Smooth muscle cell (in vitro differentiated cells): ENCODE results near the gene PAK2. TPM values are rescaled to one million over a fixed set of nuclear protein-coding genes. Genes with fewer than 3 reads are reported as not detected.

ENCODE experiments used
- DNase-seq: peaks from one replicate; lab custom pipeline; 2025; ENCODE audit not compliant: unreplicated experiment; lab: John Stamatoyannopoulos, UW
- H2AFZ ChIP-seq: fragments of 200-600 bp; sonication (generic); 2 replicates; pipeline ENCODE4 v1.6.0; 2016; ENCODE audit warnings: antibody characterized with exemption, low read depth, mild to moderate bottlenecking
- H3F3A ChIP-seq: fragments of 200-600 bp; sonication (generic); 2 replicates; pipeline ENCODE4 v1.6.0; 2017; ENCODE audit warnings: antibody characterized with exemption, low read depth
- H3K27ac ChIP-seq: fragments of 200-600 bp; sonication (generic); 2 replicates; pipeline ENCODE4 v1.5.1; 2016; ENCODE audit warnings: low read depth, mild to moderate bottlenecking
- H3K27me3 ChIP-seq: fragments of 200-600 bp; sonication (generic); 2 replicates; pipeline ENCODE4 v1.6.1; 2016; ENCODE audit warnings: low read depth, mild to moderate bottlenecking
- H3K36me3 ChIP-seq: fragments of 200-600 bp; sonication (generic); 2 replicates; pipeline ENCODE4 v1.5.1; 2016; ENCODE audit warnings: low read depth
- H3K4me1 ChIP-seq: fragments of 200-600 bp; sonication (generic); 2 replicates; pipeline ENCODE4 v1.5.1; 2016; ENCODE audit warnings: low read depth
- H3K4me2 ChIP-seq: fragments of 200-600 bp; sonication (generic); 2 replicates; pipeline ENCODE4 v1.6.0; 2016; ENCODE audit warnings: mild to moderate bottlenecking
- H3K4me3 ChIP-seq: fragments of 200-600 bp; sonication (generic); 2 replicates; pipeline ENCODE4 v1.5.1; 2016; ENCODE audit warnings: mild to moderate bottlenecking
- H3K79me2 ChIP-seq: fragments of 200-600 bp; sonication (generic); 2 replicates; pipeline ENCODE4 v1.6.0; 2016; ENCODE audit warnings: low read depth, mild to moderate bottlenecking
- H3K9ac ChIP-seq: fragments of 200-600 bp; sonication (generic); 2 replicates; pipeline ENCODE4 v1.6.0; 2016; ENCODE audit warnings: low read depth
- H3K9me3 ChIP-seq: fragments of 200-600 bp; sonication (generic); replicated peaks from 2 replicates; pipeline ENCODE4 v1.5.1; 2016; ENCODE audit warnings: low read depth
- H4K20me1 ChIP-seq: fragments of 200-600 bp; sonication (generic); 2 replicates; pipeline ENCODE4 v1.6.0; 2016; ENCODE audit warnings: low read depth
- CTCF ChIP-seq: fragments of 200-600 bp; sonication (generic); IDR thresholded peaks from 2 replicates; pipeline ENCODE4 v1.5.1; 2017; ENCODE audit warnings: borderline replicate concordance, mild to moderate bottlenecking, antibody characterized with exemption; ENCODE audit not compliant: insufficient read depth, poor library complexity, severe bottlenecking
- WGBS: methylation state at CpG from one replicate; pipeline ENCODE4 v1.1.7; 2016; ENCODE audit warnings: low lambda C conversion rate; 5-methylcytosine and 5-hydroxymethylcytosine counted together
- polyA plus RNA-seq: library from polyadenylated mRNA; unstranded; fragments of >200 nt; fragmentation: Nextera tagmentation; extraction: Ambion mirVana; gene quantifications from 2 replicates; pipeline ENCODE4 v1.2.1, GENCODE V29; 2016
- total RNA-seq: library from RNA; depleted of rRNA; stranded (reverse); fragments of >200 nt; gene quantifications from 2 replicates; pipeline ENCODE4 v1.2.3, GENCODE V29; 2014

Gene PAK2
- total and polyA plus RNA-seq, 2 experiments from 2014 or later: 20.6 to 98.4 TPM

DNA sequence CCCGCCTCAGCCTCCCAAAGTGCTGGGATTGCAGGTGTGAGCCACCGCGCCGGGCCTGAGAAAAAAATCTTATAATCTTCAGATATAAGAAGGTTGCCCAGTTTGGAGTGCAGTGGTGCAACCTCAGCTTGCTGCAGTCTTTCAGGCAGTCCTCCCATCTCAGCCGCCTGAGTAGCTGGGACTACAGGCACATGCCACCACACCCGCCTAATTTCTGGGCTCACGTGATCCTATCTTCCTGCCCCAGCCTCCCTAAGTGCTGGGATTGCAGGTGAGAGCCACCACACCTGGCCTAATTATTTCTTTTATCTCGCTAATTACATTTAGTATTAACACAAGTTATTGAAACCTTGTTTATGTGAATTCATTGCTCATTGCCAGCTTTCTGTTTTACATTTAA is 13.5 kb downstream of the PAK2 start:
- no peaks in the 10 kb centered on the region for H3K36me3 ChIP-seq
- no peak overlapping the region for H3K4me3 ChIP-seq
- no peaks in the 10 kb centered on the region for H3F3A ChIP-seq
- no peak for DNase-seq
- H4K20me1 ChIP-seq: peaks cover 97% of the 10 kb centered on the region
- no peak overlapping the region for H3K9ac ChIP-seq
- peaks cover 90% of the 10 kb centered on the region for H3K79me2 ChIP-seq
- peaks cover 4% of the 10 kb centered on the region for H3K4me1 ChIP-seq
- peak overlapping the region; percentile 40 for H3K27ac ChIP-seq
- TF ChIP-seq CTCF: no peak
- no peak overlapping the region for H3K4me2 ChIP-seq
- no peak overlapping the region for H2AFZ ChIP-seq
- no peaks in the 10 kb centered on the region for H3K27me3 ChIP-seq
- 90% methylated on average over 8 of the region's 8 CpGs for WGBS
- H3K9me3 ChIP-seq: no peaks in the 10 kb centered on the region

DNA sequence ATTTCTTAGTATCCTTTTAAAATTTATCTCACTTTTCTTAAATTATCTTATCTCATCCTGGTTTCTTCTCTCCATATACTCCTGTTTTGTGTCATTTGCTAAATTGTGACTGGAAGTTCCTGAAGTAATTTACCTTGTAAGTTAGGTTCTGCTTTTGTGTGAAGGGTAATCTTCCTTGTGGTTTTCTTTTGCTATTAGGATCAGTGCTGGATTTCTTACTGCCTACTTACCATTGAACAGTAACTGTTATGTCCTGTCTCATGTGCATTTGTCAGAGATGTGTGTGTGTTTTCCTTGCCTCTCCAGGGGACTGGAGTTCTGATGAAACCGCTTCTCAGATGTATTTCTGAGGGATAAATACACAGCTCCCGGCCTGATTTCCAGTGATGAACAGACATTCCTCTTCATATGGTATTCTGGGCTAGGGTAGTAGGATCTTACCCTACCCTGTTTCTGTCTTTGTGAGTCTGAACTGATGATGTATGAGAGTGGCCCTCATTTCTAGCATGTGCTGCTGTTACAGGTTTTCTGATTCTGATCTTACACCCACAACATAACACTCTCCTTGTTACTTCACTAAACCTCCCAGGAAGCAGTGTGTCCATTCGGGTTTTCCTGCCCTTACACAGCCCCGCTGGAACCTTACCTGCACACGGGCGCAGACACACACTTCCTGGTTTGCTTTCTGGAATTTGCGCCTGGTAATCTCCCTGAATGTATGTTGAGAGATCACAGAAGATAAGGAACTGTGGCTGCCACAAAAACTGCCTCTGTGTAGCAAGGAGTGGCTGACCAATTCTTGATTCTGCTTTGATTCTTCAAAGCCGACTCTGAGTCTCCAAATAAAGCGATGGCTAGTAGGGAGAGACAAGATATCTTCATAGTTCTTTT is 14.7 kb downstream of the PAK2 start:
- WGBS: 54% methylated on average over 9 of the region's 9 CpGs
- peak overlapping the region; percentile 40 for H3K27ac ChIP-seq
- H3K9me3 ChIP-seq: no peaks in the 10 kb centered on the region
- no peaks in the 10 kb centered on the region for H3K27me3 ChIP-seq
- no peak for TF ChIP-seq CTCF
- no peaks in the 10 kb centered on the region for H3F3A ChIP-seq
- H2AFZ ChIP-seq: no peak overlapping the region
- H3K4me1 ChIP-seq: peaks cover 4% of the 10 kb centered on the region
- no peaks in the 10 kb centered on the region for H3K36me3 ChIP-seq
- H4K20me1 ChIP-seq: peaks cover 96% of the 10 kb centered on the region
- peak overlapping the region; percentile 0 for H3K4me2 ChIP-seq
- H3K79me2 ChIP-seq: peaks cover 90% of the 10 kb centered on the region
- DNase-seq: no peak
- no peak overlapping the region for H3K9ac ChIP-seq
- peak overlapping the region; percentile 9 for H3K4me3 ChIP-seq

DNA sequence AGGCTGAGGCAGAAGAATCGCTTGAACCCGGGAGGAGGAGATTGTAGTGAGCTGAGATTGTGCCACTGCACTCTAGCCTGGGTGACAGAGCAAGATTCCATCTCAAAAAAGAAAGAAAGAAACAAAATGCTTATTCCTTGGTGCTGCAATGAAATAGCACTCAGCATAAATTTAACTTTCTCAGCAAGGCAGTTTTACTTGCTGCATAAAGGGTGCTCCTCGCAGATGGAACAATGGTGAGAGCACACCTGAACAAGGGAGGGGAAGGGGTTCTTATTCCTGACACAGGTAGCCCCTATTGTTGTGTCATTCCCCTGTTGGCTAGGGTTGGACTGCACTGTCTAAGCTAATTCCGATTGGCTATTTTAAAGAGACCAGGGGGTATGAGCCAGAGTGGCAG is 17.1 kb downstream of the PAK2 start:
- WGBS: 87% methylated on average over 4 of the region's 4 CpGs
- Histone ChIP-seq H4K20me1 (peaks cover 87% of the 10 kb centered on the region), H2AFZ (no peak overlapping the region), H3F3A (no peaks in the 10 kb centered on the region), H3K9me3 (no peaks in the 10 kb centered on the region), H3K4me2 (no peak overlapping the region), H3K4me3 (no peak overlapping the region), H3K27ac (no peak overlapping the region), H3K79me2 (peaks cover 84% of the 10 kb centered on the region), H3K9ac (no peak overlapping the region), H3K4me1 (peaks cover 4% of the 10 kb centered on the region), H3K36me3 (no peaks in the 10 kb centered on the region), H3K27me3 (no peaks in the 10 kb centered on the region)
- no peak for DNase-seq
- no peak for TF ChIP-seq CTCF
